Left lung (tissue), 10 donors: ENCODE measurements around the gene UQCRC2. TPM values are rescaled to one million over a fixed set of nuclear protein-coding genes. Genes with fewer than 3 reads are reported as not detected.

Source experiments
- ATAC-seq: fragments of 200-7000 bp; cut with Tn5 transposase; one replicate; pipeline ENCODE4 v1.9.1; 2020; ENCODE audit warnings: moderate library complexity
- DNase-seq, 4 donors: peaks; one replicate each; pipeline ENCODE4 v3.0.0-alpha.2; 2013 to 2020
- H3K27ac ChIP-seq, 2 donors: fragments of 200-600 bp; sonication (generic) in 1 of 2; one replicate each; pipeline versions ENCODE4 v1.5.0 to v1.8.0; 2020 to 2021
- H3K27me3 ChIP-seq, 2 donors: fragments of 200-600 bp; sonication (generic) in 1 of 2; one replicate each; pipeline versions ENCODE4 v1.5.0 to v1.8.0; 2020 to 2021
- H3K36me3 ChIP-seq, 2 donors: fragments of 200-600 bp; sonication (generic) in 1 of 2; one replicate each; pipeline versions ENCODE4 v1.5.0 to v1.8.0; 2020 to 2021
- H3K4me1 ChIP-seq, 2 donors: fragments of 200-600 bp; one replicate each; pipeline ENCODE4 v1.8.0; 2021
- H3K4me3 ChIP-seq, 2 donors: fragments of 200-600 bp; sonication (generic) in 1 of 2; one replicate each; pipeline versions ENCODE4 v1.5.0 to v1.8.0; 2020 to 2021; ENCODE audit warnings: mild to moderate bottlenecking in 1 of 2
- H3K9me3 ChIP-seq, 2 donors: fragments of 200-600 bp; sonication (generic) in 1 of 2; one replicate each; pipeline versions ENCODE4 v1.5.0 to v1.8.0; 2020 to 2021
- intact Hi-C, 2 donors: fragments of 100-400 bp; cut with DNase I; formaldehyde crosslinking; loops; one replicate each; pipeline versions ENCODE4 v1.11.2 to v1.14.2; 2022
- polyA plus RNA-seq, 6 donors: library from polyadenylated mRNA; unstranded; fragments of 120-200 nt; gene quantifications; one replicate each; pipeline ENCODE4 v1.2.1, GENCODE V29; 2013; ENCODE audit not compliant: insufficient read length in 6 of 6
- total RNA-seq, 2 donors: library from RNA; stranded (reverse); fragmentation: NEBNext Ultra II Directional; extraction: Animal tissue kit (Norgen Biotek cat#: 25700); gene quantifications; one replicate each; pipeline ENCODE4 v1.2.1, GENCODE V29; 2021
- TF ChIP-seq, protein P1 (sequence below), 2 donors: fragments of 200-600 bp; sonication (generic) in 1 of 2; IDR thresholded peaks; one replicate each; pipeline versions ENCODE4 v1.5.0 to v1.8.0; 2021; ENCODE audit warnings: antibody characterized with exemption in 2 of 2
- donor health status: DM: no; HTN: yes; CAD: no.
- donor health status: DM: no; HTN: no; CAD: no.

Gene UQCRC2
- total and polyA plus RNA-seq, 8 donors, result 167 to 292 (median 251) TPM

GRCh38 chr16:22007509-22008214, 54.5 kb downstream of the UQCRC2 start, which contains the start of gene MOSMO:
TSS of gene MOSMO (plus strand) at chr16:22008111. CDS start at chr16:22008302, 191 bp downstream.
- peak; percentile 53 to 95 (median 70) for DNase-seq
- intact Hi-C loops, result loop anchor here in 1 of 2 donors (10.0 kb wide), 1 partner anchor 177 kb away; no protein-coding TSS in a partner anchor
- H3K36me3 ChIP-seq, result no peaks in the 10 kb centered on the region
- H3K27ac ChIP-seq, result peak within 1 kb of the TSS; percentile 69 to 87
- no peaks in the 10 kb centered on the region for H3K27me3 ChIP-seq
- no peaks in the 10 kb centered on the region for H3K9me3 ChIP-seq
- TF ChIP-seq, protein P1, sequence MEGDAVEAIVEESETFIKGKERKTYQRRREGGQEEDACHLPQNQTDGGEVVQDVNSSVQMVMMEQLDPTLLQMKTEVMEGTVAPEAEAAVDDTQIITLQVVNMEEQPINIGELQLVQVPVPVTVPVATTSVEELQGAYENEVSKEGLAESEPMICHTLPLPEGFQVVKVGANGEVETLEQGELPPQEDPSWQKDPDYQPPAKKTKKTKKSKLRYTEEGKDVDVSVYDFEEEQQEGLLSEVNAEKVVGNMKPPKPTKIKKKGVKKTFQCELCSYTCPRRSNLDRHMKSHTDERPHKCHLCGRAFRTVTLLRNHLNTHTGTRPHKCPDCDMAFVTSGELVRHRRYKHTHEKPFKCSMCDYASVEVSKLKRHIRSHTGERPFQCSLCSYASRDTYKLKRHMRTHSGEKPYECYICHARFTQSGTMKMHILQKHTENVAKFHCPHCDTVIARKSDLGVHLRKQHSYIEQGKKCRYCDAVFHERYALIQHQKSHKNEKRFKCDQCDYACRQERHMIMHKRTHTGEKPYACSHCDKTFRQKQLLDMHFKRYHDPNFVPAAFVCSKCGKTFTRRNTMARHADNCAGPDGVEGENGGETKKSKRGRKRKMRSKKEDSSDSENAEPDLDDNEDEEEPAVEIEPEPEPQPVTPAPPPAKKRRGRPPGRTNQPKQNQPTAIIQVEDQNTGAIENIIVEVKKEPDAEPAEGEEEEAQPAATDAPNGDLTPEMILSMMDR (IDR thresholded peaks at IDR 0.05), result no peak
- peak; percentile 94 for ATAC-seq
- peak within 1 kb of the TSS; percentile 87 to 88 for H3K4me3 ChIP-seq
- peaks cover 8 to 28% of the 10 kb centered on the region in 2 donors for H3K4me1 ChIP-seq

DNA sequence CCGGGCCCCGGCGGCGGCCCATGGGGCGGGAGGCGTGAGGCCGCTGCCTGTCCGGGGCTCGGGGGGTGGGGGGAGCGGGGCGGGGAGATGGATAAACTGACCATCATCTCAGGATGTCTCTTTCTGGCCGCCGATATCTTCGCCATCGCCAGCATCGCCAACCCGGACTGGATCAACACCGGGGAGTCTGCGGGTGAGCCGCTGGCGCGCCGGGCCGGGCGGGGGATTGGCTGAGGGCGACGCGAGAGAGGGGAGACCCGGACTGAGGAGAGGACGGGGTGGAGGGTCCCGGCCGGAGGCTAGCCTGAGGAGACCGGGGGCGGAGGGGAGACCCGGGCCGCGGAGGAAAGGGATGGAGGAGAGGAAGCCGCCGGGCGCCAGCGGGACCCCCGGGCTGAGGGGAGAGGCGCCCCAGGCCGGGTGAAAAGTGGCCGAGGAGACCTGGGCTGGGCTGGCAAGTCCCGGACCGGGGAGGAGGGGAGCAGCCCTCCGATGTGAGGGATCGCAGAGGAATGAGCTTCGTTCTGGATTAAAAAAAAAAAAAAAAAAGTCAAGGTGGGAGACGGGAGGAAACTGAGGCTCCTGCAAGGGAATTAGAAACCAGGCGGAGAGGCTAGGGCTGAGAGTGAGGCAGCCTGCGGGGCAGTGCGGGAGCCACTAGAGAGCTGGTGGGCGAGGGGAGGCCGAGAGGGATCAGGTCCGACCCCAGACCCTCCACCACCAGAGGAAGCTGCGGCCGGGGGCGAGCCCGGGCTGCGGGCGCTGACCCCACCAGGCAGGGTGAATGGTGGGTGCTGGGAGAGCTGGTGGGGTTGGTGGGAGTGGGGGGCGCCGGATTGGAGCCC, 55.3 kb downstream of the UQCRC2 start:
- TF ChIP-seq, protein P1 (IDR thresholded peaks at IDR 0.05), result no peak
- H3K27me3 ChIP-seq, result no peaks in the 10 kb centered on the region
- intact Hi-C loops, result loop anchor here in 1 of 2 donors (10.0 kb wide), 1 partner anchor 176 kb away; no protein-coding TSS in a partner anchor
- ATAC-seq (peak; percentile 16), DNase-seq (peak in 2 of 4 donors; percentile 37 to 84)
- peak overlapping the region; percentile 81 to 88 for H3K4me3 ChIP-seq
- peak overlapping the region in 1 of 2 donors; percentile 87 for H3K27ac ChIP-seq
- H3K9me3 ChIP-seq, result no peaks in the 10 kb centered on the region
- peaks cover 8 to 28% of the 10 kb centered on the region in 2 donors for H3K4me1 ChIP-seq
- no peaks in the 10 kb centered on the region for H3K36me3 ChIP-seq

GRCh38 chr16:22010902-22011301, 57.7 kb downstream of the UQCRC2 start:
- no peak overlapping the region for H3K27ac ChIP-seq
- no peaks in the 10 kb centered on the region for H3K27me3 ChIP-seq
- no peaks in the 10 kb centered on the region for H3K36me3 ChIP-seq
- H3K9me3 ChIP-seq, result no peaks in the 10 kb centered on the region
- intact Hi-C loops, result no loop called here
- peaks cover 8 to 31% of the 10 kb centered on the region in 2 donors for H3K4me1 ChIP-seq
- DNase-seq (no peak), ATAC-seq (no peak)
- H3K4me3 ChIP-seq, result no peak overlapping the region
- TF ChIP-seq, protein P1 (IDR thresholded peaks at IDR 0.05), result no peak

- intact Hi-C loops, result no loop called here
- TF ChIP-seq, protein P1 (IDR thresholded peaks at IDR 0.05), result no peak
- no peak for ATAC-seq
- no peak overlapping the region for H3K27ac ChIP-seq
- no peaks in the 10 kb centered on the region for H3K36me3 ChIP-seq
- peaks cover 5 to 37% of the 10 kb centered on the region in 2 donors for H3K4me1 ChIP-seq
- no peak overlapping the region for H3K4me3 ChIP-seq
- H3K27me3 ChIP-seq, result no peaks in the 10 kb centered on the region
- no peak for DNase-seq
- H3K9me3 ChIP-seq, result no peaks in the 10 kb centered on the region
Measured at GRCh38 chr16:22012241-22012640, 59.1 kb downstream of the UQCRC2 start.

- Histone ChIP-seq H3K4me1 (peaks cover 3 to 41% of the 10 kb centered on the region in 2 donors), H3K4me3 (no peak overlapping the region), H3K27ac (no peak overlapping the region), H3K27me3 (no peaks in the 10 kb centered on the region), H3K36me3 (no peaks in the 10 kb centered on the region), H3K9me3 (no peaks in the 10 kb centered on the region)
- intact Hi-C loops, result no loop called here
- TF ChIP-seq, protein P1 (IDR thresholded peaks at IDR 0.05), result no peak
- no peak for DNase-seq
- no peak for ATAC-seq
Measured at GRCh38 chr16:22013486-22013885, 60.3 kb downstream of the UQCRC2 start.
